ENCODE results near the gene FOLR3. TPM values are rescaled to one million over a fixed set of nuclear protein-coding genes. Genes with fewer than 3 reads are reported as not detected.
A peak's percentile ranks its signal among the peaks of the same experiment; 100 is the strongest.

FOLR3 gene
- total and polyA plus RNA-seq, 2 experiments from 2014 or later, result not detected

DNA sequence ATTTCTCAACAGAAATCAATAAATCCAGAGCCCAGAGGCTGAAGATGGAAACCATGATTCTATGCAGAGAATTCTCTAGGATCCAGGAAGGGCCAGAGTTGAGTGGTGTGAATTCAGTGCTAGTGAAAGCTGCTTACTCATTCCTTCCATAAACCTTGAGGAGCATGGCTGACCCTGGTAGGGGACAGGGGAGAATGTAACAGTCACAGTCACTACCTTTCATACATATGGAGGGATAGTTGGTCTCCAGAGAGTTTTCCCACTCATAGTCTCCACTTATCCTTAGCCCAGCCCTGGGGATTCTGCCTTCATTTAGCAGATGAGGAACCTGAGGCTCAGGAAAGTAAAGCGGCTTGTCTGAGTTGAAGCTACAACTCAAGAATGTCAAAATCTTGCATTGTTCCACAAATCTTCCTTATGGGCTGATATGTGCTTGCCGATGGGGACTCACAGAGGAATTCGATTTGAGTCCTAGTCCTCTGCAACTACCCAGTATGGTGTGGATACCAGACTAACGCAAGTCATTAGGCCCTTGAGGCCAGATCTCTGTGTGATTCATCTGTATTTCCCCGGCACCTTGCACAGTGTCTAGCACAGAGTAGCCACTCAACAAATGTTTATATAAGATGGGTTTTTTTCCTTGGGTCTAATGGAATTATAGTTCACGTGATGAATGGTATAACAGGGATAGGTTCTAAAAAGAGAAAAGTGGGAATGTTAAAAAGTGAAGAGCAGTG lies 19.3 kb upstream of the FOLR3 start (continued):
- TF ChIP-seq EZH2phosphoT487 (IDR thresholded peaks at IDR 0.05; ENCODE audit: unreplicated experiment) (no peak), ZNF331 (CRISPR knock-in tag; IDR thresholded peaks at IDR 0.05; ENCODE audit: low read depth) (no peak), CTCF (conservative IDR thresholded peaks at IDR 0.05; ENCODE audit: low read depth in 2 of 2) (no peak), EZH2 (IDR thresholded peaks at IDR 0.05; ENCODE audit: low read depth, unreplicated experiment) (no peak), NANOG (IDR thresholded peaks at IDR 0.05; ENCODE audit: borderline replicate concordance) (no peak)
- TF ChIP-seq, protein P1, sequence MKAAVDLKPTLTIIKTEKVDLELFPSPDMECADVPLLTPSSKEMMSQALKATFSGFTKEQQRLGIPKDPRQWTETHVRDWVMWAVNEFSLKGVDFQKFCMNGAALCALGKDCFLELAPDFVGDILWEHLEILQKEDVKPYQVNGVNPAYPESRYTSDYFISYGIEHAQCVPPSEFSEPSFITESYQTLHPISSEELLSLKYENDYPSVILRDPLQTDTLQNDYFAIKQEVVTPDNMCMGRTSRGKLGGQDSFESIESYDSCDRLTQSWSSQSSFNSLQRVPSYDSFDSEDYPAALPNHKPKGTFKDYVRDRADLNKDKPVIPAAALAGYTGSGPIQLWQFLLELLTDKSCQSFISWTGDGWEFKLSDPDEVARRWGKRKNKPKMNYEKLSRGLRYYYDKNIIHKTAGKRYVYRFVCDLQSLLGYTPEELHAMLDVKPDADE (IDR thresholded peaks at IDR 0.05), result no peak

GRCh38 chr11:72119198-72119597 lies 16.3 kb upstream of the FOLR3 start:
- ATAC-seq (no peak), DNase-seq (ENCODE audit: low spot score) (no peak)
- H3F3A ChIP-seq (replicated peaks; ENCODE audit: low read depth), result no peaks in the 10 kb centered on the region
- Mint-ChIP-seq H3K9me3 (peaks cover 9% of the 10 kb centered on the region), H3K4me1 (no peaks in the 10 kb centered on the region), H3K36me3 (ENCODE audit: low read depth) (no peaks in the 10 kb centered on the region), H3K4me3 (no peak overlapping the region), H3K27ac (no peak overlapping the region), H3K27me3 (ENCODE audit: insufficient read depth, low read depth, poor library complexity) (peaks cover 9% of the 10 kb centered on the region)
- H2AFZ ChIP-seq, result 0 out of 2 replicates have a peak overlapping the region, but pooled peaks have one; percentile 23
- peaks cover 12% of the 10 kb centered on the region for H3K27me3 ChIP-seq (ENCODE audit: insufficient read depth)
- no peaks in the 10 kb centered on the region for H3K36me3 ChIP-seq (ENCODE audit: insufficient read depth)
- H3K4me1 ChIP-seq (ENCODE audit: insufficient read depth), result no peaks in the 10 kb centered on the region
- no peak overlapping the region for H3K27ac ChIP-seq (ENCODE audit: low read depth)
- H4K20me1 ChIP-seq (replicated peaks; ENCODE audit: insufficient read depth), result no peaks in the 10 kb centered on the region
- no peak overlapping the region for H3K4me2 ChIP-seq
- H3K4me3 ChIP-seq, result no peak overlapping the region
- H3K79me2 ChIP-seq (replicated peaks; ENCODE audit: insufficient read depth), result no peaks in the 10 kb centered on the region
- H3K9me2 ChIP-seq (ENCODE audit: insufficient read depth), result peaks cover 15% of the 10 kb centered on the region
- no peak for TF ChIP-seq ZNF331 (CRISPR knock-in tag; IDR thresholded peaks at IDR 0.05; ENCODE audit: low read depth)
- TF ChIP-seq ZNF114 (CRISPR knock-in tag; IDR thresholded peaks at IDR 0.05), result no peak
- TF ChIP-seq, protein P2, sequence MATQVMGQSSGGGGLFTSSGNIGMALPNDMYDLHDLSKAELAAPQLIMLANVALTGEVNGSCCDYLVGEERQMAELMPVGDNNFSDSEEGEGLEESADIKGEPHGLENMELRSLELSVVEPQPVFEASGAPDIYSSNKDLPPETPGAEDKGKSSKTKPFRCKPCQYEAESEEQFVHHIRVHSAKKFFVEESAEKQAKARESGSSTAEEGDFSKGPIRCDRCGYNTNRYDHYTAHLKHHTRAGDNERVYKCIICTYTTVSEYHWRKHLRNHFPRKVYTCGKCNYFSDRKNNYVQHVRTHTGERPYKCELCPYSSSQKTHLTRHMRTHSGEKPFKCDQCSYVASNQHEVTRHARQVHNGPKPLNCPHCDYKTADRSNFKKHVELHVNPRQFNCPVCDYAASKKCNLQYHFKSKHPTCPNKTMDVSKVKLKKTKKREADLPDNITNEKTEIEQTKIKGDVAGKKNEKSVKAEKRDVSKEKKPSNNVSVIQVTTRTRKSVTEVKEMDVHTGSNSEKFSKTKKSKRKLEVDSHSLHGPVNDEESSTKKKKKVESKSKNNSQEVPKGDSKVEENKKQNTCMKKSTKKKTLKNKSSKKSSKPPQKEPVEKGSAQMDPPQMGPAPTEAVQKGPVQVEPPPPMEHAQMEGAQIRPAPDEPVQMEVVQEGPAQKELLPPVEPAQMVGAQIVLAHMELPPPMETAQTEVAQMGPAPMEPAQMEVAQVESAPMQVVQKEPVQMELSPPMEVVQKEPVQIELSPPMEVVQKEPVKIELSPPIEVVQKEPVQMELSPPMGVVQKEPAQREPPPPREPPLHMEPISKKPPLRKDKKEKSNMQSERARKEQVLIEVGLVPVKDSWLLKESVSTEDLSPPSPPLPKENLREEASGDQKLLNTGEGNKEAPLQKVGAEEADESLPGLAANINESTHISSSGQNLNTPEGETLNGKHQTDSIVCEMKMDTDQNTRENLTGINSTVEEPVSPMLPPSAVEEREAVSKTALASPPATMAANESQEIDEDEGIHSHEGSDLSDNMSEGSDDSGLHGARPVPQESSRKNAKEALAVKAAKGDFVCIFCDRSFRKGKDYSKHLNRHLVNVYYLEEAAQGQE (IDR thresholded peaks at IDR 0.05; ENCODE audit: unreplicated experiment), result no peak
- TF ChIP-seq CTCF (conservative IDR thresholded peaks at IDR 0.05; ENCODE audit: low read depth in 2 of 2), result no peak
- TF ChIP-seq NANOG (IDR thresholded peaks at IDR 0.05; ENCODE audit: borderline replicate concordance), result no peak
- TF ChIP-seq, protein P1 (IDR thresholded peaks at IDR 0.05), result no peak
- TF ChIP-seq EZH2phosphoT487 (IDR thresholded peaks at IDR 0.05; ENCODE audit: unreplicated experiment), result no peak
- no peak for TF ChIP-seq CREB1 (CRISPR knock-in tag; IDR thresholded peaks at IDR 0.05; ENCODE audit: low read depth)
- no peak for TF ChIP-seq JUNB (IDR thresholded peaks at IDR 0.05; ENCODE audit: unreplicated experiment)

Measured in GM23338 (cell line).